ENCODE data around the gene BAG5. TPM values are rescaled to one million over a fixed set of nuclear protein-coding genes. Genes with fewer than 3 reads are reported as not detected.
A peak's percentile ranks its signal among the peaks of the same experiment; 100 is the strongest.

The BAG5 gene
- total RNA-seq, 1 donor from 2014 or later: 23.5 TPM

DNA sequence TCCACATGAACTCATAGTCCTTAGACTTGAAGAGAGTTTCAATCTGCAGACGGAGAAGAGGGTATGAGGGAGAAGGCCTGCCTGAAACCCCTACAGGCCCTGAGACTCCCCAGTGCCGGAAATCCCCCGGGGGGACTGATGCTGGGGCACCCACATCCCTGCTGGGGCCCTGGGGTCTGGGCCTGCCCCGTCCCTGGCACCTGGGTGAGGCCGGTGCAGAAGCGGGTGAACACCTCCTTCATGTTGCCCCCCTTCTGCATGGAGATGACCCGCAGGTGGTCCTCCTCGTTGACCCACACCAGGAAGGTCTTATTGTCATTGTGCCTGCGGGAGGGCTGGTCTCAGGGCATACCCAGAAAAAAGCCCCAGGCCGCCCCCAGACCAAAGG, 42.2 kb downstream of the BAG5 start:
- H3K27ac Mint-ChIP-seq: peak overlapping the region; percentile 87
- H3K36me3 Mint-ChIP-seq (ENCODE audit: insufficient read depth): peaks cover 9% of the 10 kb centered on the region

DNA sequence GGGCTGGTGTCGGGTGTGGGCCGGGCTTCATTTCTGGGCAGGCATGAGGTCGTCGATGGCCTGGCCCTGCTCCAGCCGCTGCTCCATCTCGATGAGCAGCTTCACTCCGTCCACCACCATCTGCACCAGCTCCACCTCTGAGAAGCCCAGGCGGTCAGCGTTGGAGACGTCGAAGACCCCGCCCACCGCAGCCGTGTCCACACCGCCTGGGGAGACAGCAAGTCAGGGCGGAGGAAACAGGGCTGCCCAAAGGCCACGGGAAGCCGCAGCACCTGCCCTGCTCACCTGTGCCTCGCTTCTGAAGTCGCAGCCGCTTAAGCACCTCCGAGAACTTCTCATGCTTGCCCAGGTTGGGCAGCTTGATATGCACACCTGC, 42.6 kb downstream of the BAG5 start:
- Mint-ChIP-seq H3K9me3 (ENCODE audit: low read depth) (no peaks in the 10 kb centered on the region), H3K36me3 (ENCODE audit: insufficient read depth) (peaks cover 9% of the 10 kb centered on the region), H3K27me3 (no peaks in the 10 kb centered on the region), H3K27ac (peak overlapping the region; percentile 87), H3K4me3 (ENCODE audit: low read depth) (peak overlapping the region; percentile 70), H3K4me1 (ENCODE audit: low read depth) (peaks cover 22% of the 10 kb centered on the region)
- TF ChIP-seq, protein P1, sequence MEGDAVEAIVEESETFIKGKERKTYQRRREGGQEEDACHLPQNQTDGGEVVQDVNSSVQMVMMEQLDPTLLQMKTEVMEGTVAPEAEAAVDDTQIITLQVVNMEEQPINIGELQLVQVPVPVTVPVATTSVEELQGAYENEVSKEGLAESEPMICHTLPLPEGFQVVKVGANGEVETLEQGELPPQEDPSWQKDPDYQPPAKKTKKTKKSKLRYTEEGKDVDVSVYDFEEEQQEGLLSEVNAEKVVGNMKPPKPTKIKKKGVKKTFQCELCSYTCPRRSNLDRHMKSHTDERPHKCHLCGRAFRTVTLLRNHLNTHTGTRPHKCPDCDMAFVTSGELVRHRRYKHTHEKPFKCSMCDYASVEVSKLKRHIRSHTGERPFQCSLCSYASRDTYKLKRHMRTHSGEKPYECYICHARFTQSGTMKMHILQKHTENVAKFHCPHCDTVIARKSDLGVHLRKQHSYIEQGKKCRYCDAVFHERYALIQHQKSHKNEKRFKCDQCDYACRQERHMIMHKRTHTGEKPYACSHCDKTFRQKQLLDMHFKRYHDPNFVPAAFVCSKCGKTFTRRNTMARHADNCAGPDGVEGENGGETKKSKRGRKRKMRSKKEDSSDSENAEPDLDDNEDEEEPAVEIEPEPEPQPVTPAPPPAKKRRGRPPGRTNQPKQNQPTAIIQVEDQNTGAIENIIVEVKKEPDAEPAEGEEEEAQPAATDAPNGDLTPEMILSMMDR (IDR thresholded peaks at IDR 0.05; ENCODE audit: unreplicated experiment): no peak
- DNase-seq (ENCODE audit: low spot score, unreplicated experiment): no peak

More for the DNA sequence above, 42.2 kb downstream of the BAG5 start:
- H3K9me3 Mint-ChIP-seq (ENCODE audit: low read depth): no peaks in the 10 kb centered on the region
- no peak for DNase-seq (ENCODE audit: low spot score, unreplicated experiment)
- H3K4me1 Mint-ChIP-seq (ENCODE audit: low read depth): peaks cover 26% of the 10 kb centered on the region
- H3K4me3 Mint-ChIP-seq (ENCODE audit: low read depth): peak overlapping the region; percentile 70
- H3K27me3 Mint-ChIP-seq: no peaks in the 10 kb centered on the region
- TF ChIP-seq, protein P1 (IDR thresholded peaks at IDR 0.05; ENCODE audit: unreplicated experiment): no peak

DNA sequence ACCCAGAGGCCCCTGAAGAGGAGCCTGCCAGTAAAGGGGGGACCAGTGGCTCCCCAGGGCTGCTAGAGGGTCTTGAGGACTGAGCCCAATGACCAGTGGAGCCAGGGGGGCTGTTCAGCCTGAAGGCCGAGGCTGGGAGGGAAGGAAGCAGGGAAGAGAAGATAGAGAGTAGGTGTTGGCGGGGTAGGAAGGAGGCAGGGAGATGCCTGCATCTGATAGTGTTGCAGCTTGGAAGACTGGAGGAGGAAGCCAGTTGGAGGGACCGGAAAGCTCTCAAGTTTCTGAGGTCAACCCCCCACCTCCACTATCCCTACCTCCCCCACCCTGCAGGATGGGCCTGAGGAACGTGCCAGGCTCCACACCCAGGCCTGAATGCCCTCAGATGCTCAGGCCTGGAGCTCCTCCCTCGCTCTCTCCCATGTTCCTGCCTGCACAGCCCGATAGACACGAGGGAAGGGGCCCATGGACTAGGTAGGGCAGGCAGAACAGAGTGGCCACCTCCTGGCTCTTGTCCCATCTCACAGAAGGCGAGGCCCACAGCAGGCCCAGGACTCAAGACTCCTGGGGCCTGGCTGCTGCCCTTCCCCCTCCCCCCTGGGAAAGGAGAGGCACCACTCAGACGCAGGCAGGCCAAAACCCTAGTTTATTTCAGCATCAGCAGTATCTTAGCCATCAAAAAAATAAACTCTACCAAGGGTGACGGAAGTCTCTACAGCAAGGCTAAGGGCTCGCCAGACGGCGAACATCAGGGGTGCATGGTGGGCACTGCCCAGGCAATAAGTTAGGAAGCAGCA, 43.2 kb downstream of the BAG5 start:
- DNase-seq (ENCODE audit: low spot score, unreplicated experiment): no peak
- Mint-ChIP-seq H3K9me3 (ENCODE audit: low read depth) (no peaks in the 10 kb centered on the region), H3K27ac (peak overlapping the region; percentile 92), H3K36me3 (ENCODE audit: insufficient read depth) (peaks cover 9% of the 10 kb centered on the region), H3K27me3 (no peaks in the 10 kb centered on the region), H3K4me1 (ENCODE audit: low read depth) (peaks cover 16% of the 10 kb centered on the region), H3K4me3 (ENCODE audit: low read depth) (peak overlapping the region; percentile 70)
- TF ChIP-seq, protein P1 (IDR thresholded peaks at IDR 0.05; ENCODE audit: unreplicated experiment): no peak

DNA sequence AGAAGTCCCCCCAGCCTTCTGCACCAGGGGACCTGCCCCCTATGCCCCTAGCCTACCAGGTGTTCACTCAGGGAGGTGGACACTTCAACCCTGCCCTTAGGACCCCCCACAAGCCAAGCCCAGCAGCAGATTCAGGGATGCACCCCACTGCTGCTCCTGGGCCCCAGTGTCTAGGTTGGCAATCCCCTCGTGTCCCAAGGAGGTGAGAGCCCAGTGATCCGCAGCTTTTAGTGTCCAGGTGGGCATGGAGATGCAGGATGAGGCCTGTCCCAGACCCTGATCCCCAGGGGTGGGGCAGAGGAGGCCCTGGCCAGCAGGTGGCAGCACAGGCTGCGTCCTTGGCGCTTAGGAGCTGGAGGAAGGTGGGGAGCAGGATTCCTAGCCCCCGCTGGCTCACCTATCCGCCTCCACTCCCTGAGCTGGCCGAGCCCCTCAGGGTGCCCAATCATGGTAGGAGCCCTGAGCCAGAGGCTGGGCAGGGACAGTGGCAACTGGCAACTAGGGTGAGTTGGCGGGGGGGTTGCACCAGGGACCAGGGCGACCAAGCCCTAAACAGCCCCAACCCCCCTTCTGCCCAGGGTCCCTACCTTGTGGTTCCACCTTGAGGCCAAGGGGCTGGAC, 43.9 kb downstream of the BAG5 start:
- H3K4me1 Mint-ChIP-seq (ENCODE audit: low read depth): peaks cover 10% of the 10 kb centered on the region
- DNase-seq (ENCODE audit: low spot score, unreplicated experiment): peak; percentile 70
- H3K27ac Mint-ChIP-seq: peak overlapping the region; percentile 45
- no peaks in the 10 kb centered on the region for H3K9me3 Mint-ChIP-seq (ENCODE audit: low read depth)
- TF ChIP-seq, protein P1 (IDR thresholded peaks at IDR 0.05; ENCODE audit: unreplicated experiment): peak; percentile 88
- H3K36me3 Mint-ChIP-seq (ENCODE audit: insufficient read depth): peaks cover 9% of the 10 kb centered on the region
- H3K27me3 Mint-ChIP-seq: no peaks in the 10 kb centered on the region
- peak overlapping the region; percentile 14 for H3K4me3 Mint-ChIP-seq (ENCODE audit: low read depth)

DNA sequence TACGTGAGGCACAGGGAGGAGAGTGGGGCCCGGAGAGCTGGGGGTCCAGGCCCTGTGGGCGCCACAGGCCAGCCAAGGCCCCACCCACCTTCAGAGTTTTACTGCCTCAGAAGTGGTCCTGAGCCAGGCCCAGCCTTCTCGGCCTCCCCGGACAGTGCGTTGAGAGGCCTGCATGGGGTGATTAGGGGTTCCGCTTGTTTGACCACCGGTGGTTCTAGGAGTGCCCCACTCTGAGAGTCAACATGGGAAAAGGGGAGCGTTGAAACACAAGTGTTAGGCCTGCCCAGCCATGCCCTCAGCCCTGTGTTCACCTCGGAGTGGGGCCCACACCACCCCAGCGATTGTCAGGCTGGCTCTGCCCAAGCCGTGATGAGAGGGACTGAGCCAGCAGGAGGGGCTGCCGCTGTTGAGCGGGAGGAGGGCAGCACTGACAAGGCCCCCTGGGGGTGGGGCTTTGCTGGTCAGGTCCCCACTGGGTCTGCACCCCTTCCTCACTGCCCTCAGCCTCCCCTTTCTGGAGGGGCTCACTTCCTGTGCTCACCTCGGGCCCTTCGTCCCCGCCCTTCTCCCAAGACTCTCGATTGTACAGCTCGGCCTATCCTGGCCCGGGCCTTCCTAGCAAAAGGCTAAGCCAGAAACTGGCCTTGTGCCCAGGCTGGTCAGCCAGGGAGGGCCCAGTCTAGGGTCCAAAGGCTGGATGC, 44.6 kb downstream of the BAG5 start:
- Mint-ChIP-seq H3K4me1 (ENCODE audit: low read depth) (peaks cover 9% of the 10 kb centered on the region), H3K36me3 (ENCODE audit: insufficient read depth) (peaks cover 9% of the 10 kb centered on the region), H3K9me3 (ENCODE audit: low read depth) (no peaks in the 10 kb centered on the region), H3K4me3 (ENCODE audit: low read depth) (no peak overlapping the region), H3K27ac (peak overlapping the region; percentile 45), H3K27me3 (no peaks in the 10 kb centered on the region)
- DNase-seq (ENCODE audit: low spot score, unreplicated experiment): no peak
- TF ChIP-seq, protein P1 (IDR thresholded peaks at IDR 0.05; ENCODE audit: unreplicated experiment): no peak

Measured in progenitor cell of endocrine pancreas (in vitro differentiated cells).